DND-41 (cell line): ENCODE measurements around the gene NPIPA8.
"Not testable (repeated sequence)": the region's sequence is repeated elsewhere in the genome, so short reads cannot be mapped to it uniquely, and the experiment has no call there.

Experiments
- EZH2 ChIP-seq: IDR thresholded peaks from 3 replicates; pipeline ENCODE4 v1.6.1; 2012; ENCODE audit warnings: borderline replicate concordance, low read depth, mild to moderate bottlenecking, moderate library complexity, low read length, inconsistent platforms; ENCODE audit not compliant: severe bottlenecking
- TF ChIP-seq, protein P1 (sequence below): IDR thresholded peaks from 2 replicates; pipeline ENCODE4 v1.5.1; 2012; ENCODE audit warnings: borderline replicate concordance, low read length, moderate library complexity, mild to moderate bottlenecking; ENCODE audit not compliant: poor library complexity, severe bottlenecking; ENCODE audit errors: extremely low read depth

- TF ChIP-seq, protein P1, sequence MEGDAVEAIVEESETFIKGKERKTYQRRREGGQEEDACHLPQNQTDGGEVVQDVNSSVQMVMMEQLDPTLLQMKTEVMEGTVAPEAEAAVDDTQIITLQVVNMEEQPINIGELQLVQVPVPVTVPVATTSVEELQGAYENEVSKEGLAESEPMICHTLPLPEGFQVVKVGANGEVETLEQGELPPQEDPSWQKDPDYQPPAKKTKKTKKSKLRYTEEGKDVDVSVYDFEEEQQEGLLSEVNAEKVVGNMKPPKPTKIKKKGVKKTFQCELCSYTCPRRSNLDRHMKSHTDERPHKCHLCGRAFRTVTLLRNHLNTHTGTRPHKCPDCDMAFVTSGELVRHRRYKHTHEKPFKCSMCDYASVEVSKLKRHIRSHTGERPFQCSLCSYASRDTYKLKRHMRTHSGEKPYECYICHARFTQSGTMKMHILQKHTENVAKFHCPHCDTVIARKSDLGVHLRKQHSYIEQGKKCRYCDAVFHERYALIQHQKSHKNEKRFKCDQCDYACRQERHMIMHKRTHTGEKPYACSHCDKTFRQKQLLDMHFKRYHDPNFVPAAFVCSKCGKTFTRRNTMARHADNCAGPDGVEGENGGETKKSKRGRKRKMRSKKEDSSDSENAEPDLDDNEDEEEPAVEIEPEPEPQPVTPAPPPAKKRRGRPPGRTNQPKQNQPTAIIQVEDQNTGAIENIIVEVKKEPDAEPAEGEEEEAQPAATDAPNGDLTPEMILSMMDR, result not testable (repeated sequence)
- TF ChIP-seq EZH2, result not testable (repeated sequence)
These were observed 66.4 kb downstream of the NPIPA8 start for GRCh38 chr16:18270171-18270570.
